ENCODE data around the gene CREB3.

- TF ChIP-seq CTCF (IDR thresholded peaks at IDR 0.05; ENCODE audit: low read depth, low read length, poor library complexity, severe bottlenecking) = no peak
- TF ChIP-seq EZH2phosphoT487 (IDR thresholded peaks at IDR 0.05; ENCODE audit: borderline replicate concordance, low read length) = no peak
Measured at GRCh38 chr9:35714123-35714522, 18.3 kb upstream of the CREB3 start.
